ENCODE data around the gene GREB1L.

Gene GREB1L

GRCh38 chr18:21463718-21464117 is 221.7 kb downstream of the GREB1L start:
- TF ChIP-seq CTCF (conservative IDR thresholded peaks at IDR 0.05): no peak
- H3K27ac ChIP-seq: no peak overlapping the region

DNA sequence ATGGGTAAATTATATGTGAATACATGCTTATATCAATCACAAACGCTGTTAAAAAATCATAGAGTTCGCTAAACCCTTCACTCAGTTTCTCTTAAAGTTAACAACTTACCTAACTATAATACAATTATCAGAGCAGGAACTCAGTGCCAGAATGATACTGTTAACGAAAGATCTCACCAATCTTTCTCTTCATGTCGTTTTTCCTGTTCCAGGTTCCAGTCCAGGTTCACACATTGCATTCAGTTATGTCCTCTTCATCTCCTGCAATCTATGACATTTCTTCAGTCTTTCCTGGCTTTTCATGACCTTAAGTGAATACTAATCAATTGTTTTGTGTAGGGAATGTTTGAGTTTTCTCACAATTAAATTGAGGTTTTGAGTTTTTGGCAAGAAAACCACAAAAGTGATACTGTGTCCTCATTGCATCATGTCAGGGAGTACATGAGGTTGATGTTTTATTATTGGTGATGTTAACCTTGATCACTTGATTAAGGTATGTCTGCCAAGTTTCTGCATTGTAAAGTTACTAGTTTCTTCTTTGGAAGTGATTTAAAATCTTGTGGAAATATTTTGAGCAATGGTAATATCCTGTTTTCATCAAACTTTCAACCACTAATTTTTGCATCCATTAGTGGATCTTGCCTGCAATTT is 226.6 kb downstream of the GREB1L start:
- no peak overlapping the region for H3K27ac ChIP-seq
- TF ChIP-seq CTCF (conservative IDR thresholded peaks at IDR 0.05): no peak

GRCh38 chr18:21472741-21473140 is 230.7 kb downstream of the GREB1L start:
- no peak overlapping the region for H3K27ac ChIP-seq
- TF ChIP-seq CTCF (conservative IDR thresholded peaks at IDR 0.05): no peak

- H3K27ac ChIP-seq: no peak overlapping the region
- TF ChIP-seq CTCF (conservative IDR thresholded peaks at IDR 0.05): no peak
These were observed 232.6 kb downstream of the GREB1L start for GRCh38 chr18:21474621-21475020.

GRCh38 chr18:21479721-21480120 is 237.7 kb downstream of the GREB1L start:
- no peak for TF ChIP-seq CTCF (conservative IDR thresholded peaks at IDR 0.05)
- H3K27ac ChIP-seq: no peak overlapping the region

DNA sequence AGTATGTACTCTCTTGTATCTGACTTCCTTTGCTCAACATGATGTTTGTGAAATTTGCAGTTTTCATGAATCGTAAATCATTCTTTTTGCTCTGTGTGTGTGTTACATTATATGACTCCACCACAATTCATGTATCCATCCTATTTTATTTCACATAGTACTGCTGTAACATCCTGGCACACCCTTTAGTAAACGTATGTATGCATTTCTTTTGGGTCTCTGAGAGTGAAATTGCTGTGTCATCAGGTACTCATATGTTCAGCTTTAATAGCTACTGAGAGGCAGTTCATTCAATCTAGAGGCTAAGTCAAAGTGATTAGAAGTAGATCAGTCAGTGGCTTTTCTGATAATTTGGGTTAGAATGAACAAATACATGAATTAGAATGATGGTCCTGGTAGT is 239.7 kb downstream of the GREB1L start:
- no peak overlapping the region for H3K27ac ChIP-seq
- TF ChIP-seq CTCF (conservative IDR thresholded peaks at IDR 0.05): no peak

GRCh38 chr18:21483051-21483450 is 241.0 kb downstream of the GREB1L start:
- H3K27ac ChIP-seq: no peak overlapping the region
- no peak for TF ChIP-seq CTCF (conservative IDR thresholded peaks at IDR 0.05)

All from VCaP (cell line).